GDM1 (cell line): ENCODE results near the gene KCP.
A peak's percentile ranks its signal among the peaks of the same experiment; 100 is the strongest.

Source experiments
- DNase-seq: peaks from one replicate; lab custom pipeline; 2025; lab: John Stamatoyannopoulos, UW

The KCP gene

GRCh38 chr7:128939075-128939860 lies 28.8 kb upstream of the KCP start:
- no peak for DNase-seq

DNA sequence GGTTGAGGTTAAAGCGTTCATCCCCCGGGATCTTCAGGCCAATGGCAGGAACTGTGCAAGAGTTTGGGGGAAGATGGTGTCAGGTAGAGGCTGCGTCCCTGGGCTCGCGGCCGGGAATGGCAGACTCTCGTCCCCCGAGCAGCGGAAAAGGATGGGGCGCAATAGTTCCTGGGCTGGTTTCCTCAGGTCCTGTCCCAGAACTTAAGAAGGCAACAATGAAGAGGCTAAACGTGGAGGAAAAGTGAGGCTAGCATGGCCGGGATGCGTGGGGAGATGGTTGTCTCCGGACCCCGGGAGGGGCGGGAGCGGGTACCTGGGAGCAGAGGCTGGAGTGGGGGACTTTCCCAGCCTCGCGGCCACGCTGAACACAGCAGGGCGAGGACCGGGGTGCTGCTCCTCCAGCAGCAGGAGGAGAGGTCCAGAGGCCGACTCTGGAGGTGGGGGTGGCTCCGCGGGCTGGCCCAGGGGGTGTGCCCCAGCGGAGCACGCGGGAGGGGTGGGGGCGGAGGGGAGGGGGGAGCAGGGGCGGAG lies 28.1 kb upstream of the KCP start:
- peak; percentile 33 for DNase-seq

DNA sequence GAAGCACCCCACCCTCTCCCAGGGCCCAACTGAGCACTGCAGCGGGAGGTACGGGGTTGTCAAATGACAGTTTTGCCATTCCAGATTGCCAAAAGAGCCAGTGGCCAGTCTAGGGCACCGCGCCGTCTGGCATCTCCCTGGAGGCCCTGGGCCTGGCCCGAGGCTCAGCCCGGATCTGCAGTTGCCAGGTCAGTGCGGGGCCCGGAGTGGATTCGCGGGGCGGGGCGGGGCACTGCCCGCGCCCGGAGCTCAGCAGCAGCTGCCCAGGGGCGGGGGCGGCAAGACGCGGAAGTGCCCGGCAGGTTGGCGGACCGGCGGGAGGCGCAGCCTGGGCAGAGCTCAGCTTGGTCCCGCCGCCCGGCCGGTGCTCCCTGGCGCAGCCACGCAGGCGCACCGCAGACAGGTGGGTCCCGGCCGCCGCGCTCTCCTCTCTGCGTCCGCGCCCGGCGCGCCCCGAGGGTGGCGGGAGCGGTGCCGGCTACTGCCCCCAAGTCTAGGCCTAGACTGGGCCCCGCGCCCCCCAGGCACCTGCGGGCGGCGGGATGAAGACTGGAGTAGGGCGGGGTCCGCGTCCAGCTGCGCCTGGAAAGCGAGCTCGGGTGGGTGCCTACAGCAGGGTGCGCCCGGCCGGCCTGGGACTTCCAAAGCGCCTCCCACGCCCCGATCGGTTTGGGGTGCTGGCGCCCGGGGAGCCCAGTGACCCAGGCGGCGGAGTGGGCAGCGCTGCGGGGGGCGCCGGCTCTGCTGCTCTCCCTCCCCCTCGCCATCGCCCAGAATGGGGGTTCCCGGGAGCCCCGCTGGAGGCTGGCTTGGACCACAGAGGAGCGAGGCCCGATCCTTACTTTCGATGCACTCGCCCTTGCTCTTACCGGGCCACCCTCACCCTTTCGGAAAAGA lies 27.4 kb upstream of the KCP start, which contains the start of gene IRF5:
Gene IRF5 (plus strand): TSS at position 281 of the 897 bp plus-strand sequence. CDS start 4,155 bp downstream, outside the sequence.
- DNase-seq = peak; percentile 35

DNA sequence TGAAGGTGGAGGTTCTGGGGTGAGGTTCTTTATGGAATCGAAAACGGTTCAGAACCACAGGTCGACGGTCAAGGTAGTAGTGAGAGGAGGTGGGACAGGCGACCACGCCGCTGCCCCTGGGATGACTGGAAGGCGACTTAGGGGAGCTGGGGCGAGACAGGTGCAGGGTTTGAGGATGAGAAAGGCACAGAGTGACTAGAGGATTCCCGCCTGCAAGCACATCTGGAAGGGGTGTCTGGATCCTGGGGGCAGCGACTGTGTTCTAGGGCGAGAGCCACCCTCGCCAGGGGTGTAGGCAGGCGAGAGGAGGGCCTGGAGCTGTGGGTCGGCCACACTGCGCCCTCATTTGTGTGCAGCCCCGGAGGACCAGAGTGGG lies 26.8 kb upstream of the KCP start:
- DNase-seq = no peak

DNA sequence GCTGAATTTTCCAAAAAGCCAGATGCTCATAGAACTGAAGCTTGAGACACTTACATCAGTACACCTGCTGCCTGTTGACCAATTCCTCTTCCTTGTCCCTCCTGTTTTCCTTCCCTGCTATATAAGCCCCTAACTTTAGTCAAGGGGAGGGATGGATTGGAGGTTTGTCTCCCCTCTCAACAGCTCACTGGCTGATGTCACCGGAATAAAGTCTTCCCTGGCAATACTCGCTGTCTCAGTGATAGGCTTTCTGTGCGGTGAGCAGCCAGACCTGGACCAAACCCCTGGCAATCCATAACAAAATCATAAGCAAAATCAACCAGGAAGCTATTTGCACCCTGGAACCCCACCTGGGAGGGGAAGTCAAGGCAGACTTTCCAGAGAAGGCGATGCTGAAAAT lies 26.3 kb upstream of the KCP start:
- DNase-seq = no peak

DNA sequence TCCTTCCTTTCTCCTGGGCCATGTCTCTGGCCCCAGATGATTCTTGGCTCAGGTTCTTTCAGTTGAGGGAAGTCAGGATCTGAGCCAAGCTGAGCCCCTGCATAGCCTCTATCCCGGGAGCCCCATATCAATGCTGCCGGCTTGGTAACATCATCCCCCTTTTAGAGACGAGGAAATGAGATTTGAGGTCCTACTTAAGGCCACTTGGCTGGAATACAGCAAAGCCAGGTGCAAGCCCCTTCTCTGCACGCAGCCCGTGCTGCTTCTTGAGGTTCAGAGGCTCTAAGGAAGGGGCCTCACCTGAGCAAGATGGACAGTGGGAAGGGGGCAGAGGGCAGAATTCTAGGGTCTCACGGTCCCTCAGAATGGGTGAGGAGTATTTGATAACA lies 24.8 kb upstream of the KCP start:
- no peak for DNase-seq

DNA sequence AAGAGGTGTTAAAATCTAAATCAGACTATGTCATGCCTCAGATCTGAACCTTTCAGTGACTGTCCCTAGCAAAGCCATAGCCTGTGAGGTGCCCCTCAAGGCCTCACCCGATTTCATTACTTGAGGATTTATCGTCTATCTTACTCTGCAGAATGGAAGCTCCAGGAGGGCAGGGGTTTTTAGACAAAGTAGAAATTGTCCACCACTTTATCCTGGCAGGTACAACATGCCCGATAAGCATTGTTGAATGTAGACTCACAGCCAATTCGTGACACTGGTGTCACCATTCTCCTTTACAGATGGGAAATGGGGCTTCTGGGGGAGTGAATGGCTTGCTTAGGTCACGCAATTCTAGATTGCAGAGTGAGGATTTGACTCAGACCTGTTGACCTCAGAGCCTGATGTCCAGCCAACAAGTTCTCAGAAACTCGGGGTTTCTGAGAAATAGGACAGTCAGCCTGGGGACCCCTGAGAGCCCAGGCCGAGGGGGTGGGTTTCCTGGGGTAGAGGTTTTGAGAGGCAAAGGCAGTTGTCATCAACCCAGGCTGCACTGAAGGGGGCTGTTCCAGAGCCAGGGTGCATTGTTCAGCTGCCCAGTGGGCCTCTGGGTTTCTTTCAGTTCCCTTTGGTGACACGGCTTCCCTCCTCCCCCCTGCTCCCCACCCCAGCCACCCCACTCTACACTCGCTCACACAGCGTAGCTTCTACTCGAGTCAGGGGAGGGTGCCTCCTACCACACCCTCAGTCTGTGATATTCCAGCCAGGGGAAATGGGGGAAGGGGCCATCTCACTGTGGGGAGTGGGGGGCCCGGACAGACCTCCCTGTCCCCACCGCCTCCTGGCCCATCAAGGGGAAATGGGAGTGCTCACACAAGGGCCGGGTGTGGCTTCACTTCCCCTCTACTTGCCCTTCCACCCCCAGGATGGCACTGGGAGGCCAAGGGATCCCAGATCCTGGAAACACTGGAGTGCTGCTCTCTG lies 24.1 kb upstream of the KCP start:
- DNase-seq = no peak

DNA sequence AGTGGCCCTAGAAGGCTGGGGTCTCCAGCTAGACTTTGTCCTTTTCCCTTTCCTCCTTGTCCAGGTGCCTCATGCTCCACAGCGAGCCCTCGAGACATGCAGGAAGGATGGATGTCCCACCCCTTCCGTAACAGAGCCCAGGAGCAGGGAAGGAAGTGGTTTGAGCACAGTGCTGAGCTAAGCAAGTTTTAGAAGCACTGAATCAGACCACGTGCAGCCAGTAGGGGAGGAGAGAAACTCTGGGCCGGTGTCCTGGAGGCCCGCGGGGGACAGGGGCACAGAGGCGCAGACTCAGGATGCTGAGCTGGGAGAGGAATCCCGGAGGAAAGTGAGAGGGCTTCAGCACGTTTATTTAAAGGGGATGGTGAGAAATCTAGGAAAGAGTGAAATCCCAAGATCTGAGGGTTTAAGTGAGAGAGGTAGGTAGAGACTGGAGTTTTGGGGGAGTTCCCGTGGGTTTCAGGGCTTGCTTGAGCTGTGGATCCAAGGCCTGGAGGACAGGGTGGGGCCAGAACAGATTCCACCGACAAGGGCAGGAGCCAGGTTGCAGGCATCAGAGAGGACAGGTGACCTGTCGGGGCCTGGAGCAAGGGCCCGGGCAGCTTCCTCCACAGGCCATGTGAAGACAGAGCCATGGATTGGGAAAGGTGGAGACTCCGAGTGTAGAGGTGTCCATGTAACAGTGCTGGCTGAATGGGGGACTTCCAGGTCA lies 22.8 kb upstream of the KCP start:
- peak; percentile 74 for DNase-seq

DNA sequence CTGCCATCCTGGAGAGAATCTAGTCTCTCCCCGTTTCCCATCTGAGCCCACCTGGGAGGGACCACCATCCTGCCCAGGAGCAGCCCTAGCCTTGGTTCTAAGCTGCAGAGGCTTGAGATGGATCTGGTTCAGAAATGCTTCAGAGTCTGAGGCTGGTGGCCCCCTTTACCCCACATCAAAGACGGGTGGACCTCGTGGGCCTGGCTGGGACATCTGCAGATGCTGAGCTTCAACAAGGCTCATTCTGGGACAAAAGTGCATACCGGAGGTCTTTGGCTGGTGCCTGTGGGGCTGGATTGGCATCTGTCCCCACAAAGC lies 22.3 kb upstream of the KCP start:
- no peak for DNase-seq

DNA sequence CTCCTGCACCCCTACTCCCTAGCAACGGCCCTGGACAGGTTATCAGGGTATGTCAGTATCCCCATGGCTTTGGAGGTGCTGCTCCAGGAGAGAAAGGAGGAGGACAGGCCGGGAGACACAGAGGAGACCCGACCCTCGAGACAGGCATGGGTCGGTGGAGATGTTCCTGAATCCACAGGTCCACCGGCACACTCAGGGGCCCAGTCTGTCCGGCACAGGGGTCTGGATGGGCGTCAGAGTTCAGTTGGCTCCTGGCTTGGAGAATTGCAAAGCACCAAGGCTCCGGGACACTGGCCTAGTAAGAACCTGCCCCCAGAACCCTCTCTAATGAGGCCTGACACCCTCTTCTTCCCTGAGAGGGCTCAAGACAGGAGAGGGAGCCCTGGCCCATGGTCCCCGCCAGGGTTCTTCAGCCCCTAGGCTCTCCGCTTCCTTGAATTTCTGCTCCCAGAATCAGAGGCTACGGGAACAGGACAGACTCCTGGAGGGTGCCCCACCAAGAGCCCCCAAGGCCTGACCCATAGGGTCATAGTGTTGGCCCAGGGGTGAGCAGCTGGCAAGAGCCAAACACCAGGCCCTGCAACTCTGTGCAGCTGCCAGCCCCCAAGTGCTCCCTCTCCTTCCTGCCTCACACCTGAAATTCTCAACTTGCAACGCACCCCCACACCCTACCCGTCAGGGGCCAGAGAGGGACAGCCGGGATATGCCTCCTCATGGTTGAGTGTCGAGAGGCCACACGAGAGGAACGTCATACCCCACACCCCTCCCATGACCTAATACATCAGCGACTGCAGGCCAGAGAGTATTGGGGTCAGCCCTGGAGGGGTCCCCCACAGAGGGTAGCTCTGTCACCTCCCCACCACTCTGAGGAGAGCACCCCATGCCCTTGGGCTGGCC lies 21.7 kb upstream of the KCP start:
- no peak for DNase-seq

DNA sequence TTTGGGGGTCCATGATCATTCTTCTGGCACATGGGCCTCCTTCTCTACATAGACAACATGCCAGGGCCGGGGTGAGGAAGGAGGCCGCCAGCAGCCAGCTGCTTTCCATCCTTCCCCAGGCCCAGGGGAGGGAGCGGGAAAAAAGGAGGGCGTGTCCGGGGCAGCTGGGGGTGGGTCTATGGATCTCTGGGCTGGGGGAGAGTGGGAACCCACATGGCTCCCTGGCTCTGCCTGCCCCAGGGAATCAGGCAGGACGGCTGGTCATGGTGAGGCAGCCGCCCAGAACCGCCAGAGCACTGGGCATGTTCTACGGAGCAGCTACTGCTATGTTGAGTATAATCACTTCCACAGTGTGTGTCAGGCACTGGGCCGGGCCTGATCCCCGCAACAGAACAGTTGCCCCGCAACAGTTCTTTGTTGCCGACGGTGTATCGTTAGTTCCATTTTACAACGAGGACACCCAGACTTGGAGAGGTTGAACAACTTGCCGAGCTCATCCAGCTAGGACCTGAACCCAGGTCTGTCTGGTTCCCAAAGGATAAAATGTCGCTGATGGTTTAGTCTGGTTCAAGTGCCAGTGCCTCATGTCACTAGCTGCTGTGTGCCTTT lies 20.8 kb upstream of the KCP start:
- DNase-seq = no peak

- DNase-seq = no peak
Measured at GRCh38 chr7:128928882-128929788, 18.6 kb upstream of the KCP start.

- DNase-seq = no peak
Measured at GRCh38 chr7:128928159-128928813, 17.8 kb upstream of the KCP start.

GRCh38 chr7:128924707-128925588 lies 14.4 kb upstream of the KCP start:
- no peak for DNase-seq

DNA sequence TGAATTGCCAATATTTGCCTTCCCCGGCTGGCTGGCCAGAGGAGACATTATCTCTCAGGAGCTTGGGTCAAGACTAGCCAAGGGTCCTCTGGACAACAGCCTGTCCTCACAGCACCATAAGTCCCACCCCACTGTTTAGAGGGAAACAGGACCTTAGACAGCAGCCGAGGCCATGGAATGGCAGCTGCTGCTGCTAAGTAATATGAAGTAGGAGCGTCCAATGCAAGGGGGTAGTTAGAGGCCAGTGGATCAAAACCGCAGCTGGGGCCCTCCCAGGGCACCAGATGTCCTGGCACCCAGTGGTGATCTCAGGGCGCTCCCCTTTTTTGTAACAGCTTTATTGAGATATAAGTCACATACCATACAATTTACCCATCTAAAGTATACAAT lies 12.9 kb upstream of the KCP start:
- DNase-seq = no peak

- DNase-seq = no peak
Measured at GRCh38 chr7:128922496-128923410, 12.2 kb upstream of the KCP start.
